ENCODE data around the gene PHACTR1.
A peak's percentile ranks its signal among the peaks of the same experiment; 100 is the strongest.
"Not testable (repeated sequence)": the region's sequence is repeated elsewhere in the genome, so short reads cannot be mapped to it uniquely, and the experiment has no call there.

Gene PHACTR1

DNA sequence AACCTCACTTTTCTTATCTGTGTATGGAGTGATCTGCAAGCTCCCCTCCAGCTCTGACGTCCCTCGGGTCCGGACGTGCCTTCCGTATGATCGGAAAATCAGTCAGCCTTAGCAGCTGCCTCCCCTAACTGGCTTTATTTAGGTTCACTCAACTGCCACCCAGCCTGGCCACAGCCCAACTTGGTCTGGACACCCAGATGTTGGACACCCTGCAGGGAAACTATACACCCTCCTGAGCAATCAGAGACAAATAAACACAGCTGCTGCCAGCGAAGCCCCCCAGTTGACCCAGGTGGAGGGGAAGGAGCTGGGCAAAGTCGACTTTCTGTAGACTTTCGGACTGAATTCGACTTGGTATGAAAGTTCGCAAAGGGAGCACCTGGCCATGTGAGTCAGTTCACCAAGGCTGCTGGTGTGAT lies 582.8 kb downstream of the PHACTR1 start:
- no peak for DNase-seq

- no peak for DNase-seq
Observed at GRCh38 chr6:13299918-13300317, 583.4 kb downstream of the PHACTR1 start.

- DNase-seq = no peak
Observed at GRCh38 chr6:13300643-13301590, 584.4 kb downstream of the PHACTR1 start.

DNA sequence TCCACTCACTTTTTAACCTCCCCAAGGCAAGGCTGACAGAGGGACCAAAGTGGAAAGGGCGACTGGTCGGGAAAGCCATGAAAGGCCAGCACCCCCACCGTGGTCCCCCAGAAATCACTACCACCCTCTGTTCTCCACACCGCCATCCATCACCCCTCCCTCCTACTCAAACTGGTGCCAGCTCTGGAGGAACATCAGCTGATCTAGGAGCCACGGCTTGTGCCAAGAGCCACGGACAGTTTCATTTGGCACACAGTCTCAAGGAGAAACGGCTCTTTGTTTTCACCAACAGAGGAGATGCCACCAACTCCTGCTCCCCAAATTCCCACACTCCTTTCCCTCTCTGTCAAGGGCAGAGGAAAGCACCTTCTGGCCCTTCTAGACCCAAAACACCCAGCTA lies 585.7 kb downstream of the PHACTR1 start:
- DNase-seq = no peak

DNA sequence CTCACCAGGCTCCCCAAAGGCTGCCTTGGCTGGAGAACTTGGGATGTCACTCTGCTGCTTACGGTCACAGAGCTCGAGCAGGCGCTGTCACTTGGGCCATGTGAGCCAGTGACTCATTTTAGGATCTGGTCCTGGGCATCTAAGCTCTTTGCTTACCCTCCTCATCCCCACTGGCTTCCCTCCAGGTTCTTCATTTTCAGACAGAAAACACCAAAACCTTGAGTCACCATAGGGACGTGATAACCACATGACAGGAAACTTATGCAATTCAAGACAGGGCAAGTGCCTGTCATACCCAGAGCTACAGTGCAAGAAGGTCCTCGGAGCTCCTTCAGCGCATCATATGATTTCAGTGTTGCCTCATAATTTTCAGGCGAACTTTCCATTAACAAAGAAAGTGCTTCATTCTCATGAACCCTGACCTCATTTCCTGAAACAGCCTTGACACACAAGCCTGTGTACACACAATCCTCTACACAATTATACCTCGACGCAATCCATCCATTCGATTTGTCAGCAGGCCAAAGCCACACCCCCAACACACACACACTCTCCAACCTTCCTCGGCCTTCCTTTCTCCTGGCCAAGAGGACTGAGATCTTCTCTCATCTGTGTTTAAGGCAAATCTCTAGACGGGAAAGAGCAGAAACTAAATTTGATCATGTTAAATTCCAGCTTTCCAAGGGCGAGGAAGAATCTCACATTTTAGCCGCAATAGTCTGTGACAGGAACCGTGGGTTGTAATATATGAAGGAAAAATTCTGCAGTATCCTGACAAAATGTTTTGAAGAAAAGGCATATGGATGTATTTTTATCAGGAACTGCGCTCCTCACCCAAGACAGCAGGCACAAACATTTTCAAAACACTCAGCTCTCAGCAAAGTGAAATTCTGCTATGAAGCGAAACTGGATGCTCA lies 586.4 kb downstream of the PHACTR1 start:
- peak; percentile 39 for DNase-seq

GRCh38 chr6:13303668-13304017 lies 587.1 kb downstream of the PHACTR1 start:
- DNase-seq = peak; percentile 73

- DNase-seq = no peak
Observed at GRCh38 chr6:13304101-13304500, 587.5 kb downstream of the PHACTR1 start.

GRCh38 chr6:13304580-13305260 lies 588.2 kb downstream of the PHACTR1 start:
- DNase-seq = no peak

DNA sequence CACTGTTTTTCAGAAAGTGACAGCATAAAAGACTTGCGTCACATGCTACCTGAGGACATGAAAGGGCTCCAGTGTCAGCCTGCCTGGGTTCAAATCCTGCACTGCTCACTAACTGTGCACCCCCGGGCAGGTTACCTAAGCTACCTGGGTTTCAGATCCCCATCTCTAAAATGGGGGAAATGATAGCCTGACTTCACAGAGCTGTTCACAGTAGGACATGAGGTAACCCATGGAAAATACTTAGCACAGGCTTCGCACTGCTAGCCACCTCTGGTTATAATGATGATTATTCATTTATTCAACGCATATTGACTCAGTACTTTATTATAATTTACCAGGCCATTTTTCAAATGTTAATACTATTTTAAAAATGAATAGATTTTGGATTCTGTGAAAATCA lies 588.7 kb downstream of the PHACTR1 start:
- DNase-seq = no peak

- no peak for DNase-seq
Observed at GRCh38 chr6:13305791-13306190, 589.2 kb downstream of the PHACTR1 start.

GRCh38 chr6:13307508-13307995 lies 591.0 kb downstream of the PHACTR1 start:
- no peak for DNase-seq

DNA sequence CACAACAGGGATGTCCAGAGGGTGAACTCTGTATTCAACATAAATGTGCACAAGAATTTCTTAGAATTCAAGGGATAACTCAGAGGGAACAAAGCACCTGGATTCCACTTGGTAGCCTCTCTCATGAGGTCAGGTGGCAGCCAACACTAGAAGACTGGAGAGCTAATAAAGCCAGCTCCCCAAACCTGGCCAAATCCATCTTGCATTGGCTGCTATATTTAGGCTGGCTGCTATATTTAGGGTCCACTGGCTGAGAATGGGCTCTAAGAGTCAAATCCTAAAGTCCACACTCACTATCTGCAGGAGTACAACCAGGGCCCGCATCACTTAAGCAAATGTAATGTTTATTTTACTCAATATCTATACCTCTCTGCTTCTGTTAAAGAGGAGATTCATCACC lies 591.8 kb downstream of the PHACTR1 start:
- no peak for DNase-seq

- no peak for DNase-seq
Observed at GRCh38 chr6:13311155-13311554, 594.6 kb downstream of the PHACTR1 start.

DNA sequence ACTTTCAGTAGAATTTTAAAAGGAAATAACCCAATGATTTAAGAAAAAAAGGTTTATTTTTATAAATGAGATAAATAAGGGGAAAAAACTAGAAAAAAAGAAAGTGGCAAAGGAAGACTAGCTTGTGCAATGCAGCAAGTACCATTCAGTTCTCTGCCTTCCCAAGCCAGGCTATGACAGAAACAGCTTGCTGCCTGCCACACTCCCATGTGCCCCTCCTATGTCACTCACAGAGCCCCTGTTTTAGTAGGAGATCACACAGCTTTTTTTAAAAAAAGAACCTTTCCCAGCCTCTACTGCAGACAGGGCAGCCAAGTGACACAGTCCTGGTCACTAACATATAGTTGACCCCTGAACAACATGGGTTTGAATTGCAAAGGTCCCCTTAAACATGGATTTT lies 598.2 kb downstream of the PHACTR1 start:
- no peak for DNase-seq

GRCh38 chr6:13315896-13316295 lies 599.3 kb downstream of the PHACTR1 start:
- DNase-seq = no peak

DNA sequence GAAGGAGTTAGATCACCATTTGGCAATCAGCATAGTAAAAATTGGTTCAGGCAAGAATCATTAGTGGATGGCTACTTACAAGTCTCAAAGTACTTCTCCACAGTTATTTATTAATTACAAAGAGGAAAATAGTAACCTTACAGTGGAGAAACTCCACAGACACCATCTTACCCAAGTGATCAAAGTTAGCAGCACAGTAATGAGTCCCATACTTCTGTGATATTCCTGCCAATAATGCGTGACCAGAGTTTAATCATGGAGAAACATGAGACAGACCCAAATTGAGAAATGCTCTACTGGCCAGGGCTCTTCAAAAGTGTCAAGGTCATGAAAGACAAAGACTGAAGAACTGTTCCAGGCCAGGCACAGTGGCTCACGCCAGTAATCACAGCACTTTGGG lies 602.3 kb downstream of the PHACTR1 start:
- no peak for DNase-seq

DNA sequence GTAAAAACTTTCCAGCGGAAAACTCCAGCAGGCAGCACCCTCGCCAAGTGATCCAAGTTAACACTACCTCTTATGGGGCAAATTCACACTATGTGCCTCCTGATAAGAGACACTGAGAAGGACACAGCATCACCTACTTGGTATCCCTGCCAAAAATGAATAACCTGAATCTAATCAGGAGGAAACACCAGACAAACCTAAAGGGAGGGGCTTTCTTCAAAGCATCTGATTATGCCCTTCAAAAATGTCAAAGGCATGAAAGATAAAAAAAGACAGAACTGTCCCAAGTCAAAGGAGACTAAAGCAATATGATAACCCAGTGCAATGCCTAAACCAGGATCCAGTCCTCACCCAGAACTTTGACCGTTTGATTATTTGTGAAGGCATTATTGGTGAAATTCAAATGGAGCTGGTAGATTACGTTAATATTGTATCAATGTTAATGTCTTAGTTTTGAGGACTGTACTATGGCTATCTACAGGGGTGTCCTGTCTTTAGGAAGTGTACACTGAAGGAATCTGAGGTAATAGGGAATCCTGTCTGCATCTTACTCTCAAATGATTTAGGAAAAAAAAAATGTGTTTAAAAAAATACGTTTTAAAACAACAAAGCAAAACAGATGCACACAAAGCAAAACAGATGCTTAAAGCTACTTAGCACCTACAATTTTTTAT lies 603.5 kb downstream of the PHACTR1 start:
- DNase-seq = no peak

GRCh38 chr6:13326031-13326586 lies 609.5 kb downstream of the PHACTR1 start:
- not testable (repeated sequence) for DNase-seq

DNA sequence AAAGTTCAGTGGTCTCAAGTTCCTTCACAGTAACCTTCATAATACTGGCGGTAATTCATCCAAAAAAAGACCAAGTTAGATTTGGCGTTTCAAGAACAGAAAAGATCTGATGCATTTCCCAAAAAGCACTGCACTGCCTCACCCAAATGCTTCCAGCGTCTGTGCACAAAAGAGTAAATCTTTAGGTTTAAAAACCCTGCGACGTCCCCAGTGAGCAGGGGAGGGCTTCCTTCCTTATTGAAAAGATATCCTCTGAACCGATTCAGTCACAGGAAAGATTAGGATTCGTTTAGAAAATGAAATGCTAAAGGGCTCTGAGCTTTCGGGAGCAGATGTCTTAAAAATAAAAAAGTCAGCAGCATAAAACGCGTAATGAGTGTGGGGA lies 611.1 kb downstream of the PHACTR1 start:
- no peak for DNase-seq

DNA sequence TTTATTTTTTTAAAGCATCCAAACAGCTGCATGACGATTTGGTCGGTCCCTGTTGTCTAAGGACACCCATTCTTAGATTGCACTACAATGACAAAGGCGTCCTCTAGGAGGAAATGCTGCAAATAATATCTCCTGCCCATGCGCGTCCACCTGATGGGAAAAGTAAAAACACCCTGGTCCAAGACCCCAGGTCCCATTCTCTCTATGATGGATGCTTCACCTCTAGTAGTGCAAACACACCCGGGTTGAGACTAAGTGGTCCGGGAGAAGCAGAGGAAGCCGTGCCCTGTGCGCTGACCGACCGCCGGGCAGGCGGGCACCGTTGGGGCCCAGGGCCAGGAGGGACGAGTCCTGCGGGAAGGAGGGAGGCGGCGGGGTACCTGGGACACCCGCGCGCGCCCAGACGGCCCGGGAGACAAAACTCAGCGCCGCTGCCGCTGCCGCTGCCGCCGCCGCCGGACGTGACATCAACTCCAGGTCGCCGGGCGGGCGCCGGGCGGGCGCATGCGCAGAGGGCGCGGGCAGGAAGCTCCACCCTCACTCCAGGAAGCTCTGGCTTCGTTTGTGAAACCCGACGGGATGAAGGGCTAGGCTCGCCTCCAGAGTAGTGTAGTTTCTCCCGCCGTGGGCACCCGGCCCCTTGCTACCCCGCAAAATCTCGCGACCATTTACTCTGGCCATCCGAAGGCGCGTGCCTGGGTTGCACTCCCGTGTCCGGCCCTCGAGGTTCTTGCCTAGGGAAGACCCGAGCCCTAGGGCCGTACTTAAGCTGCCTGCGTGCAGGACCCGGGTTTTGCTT lies 611.7 kb downstream of the PHACTR1 start, which contains the start of gene TBC1D7:
Gene TBC1D7, minus strand, starts transcription at position 462 of the 799 bp plus-strand sequence. CDS start 1,639 bp downstream, outside the sequence.
- DNase-seq = peak; percentile 96

- DNase-seq = no peak
Observed at GRCh38 chr6:13328875-13329183, 612.3 kb downstream of the PHACTR1 start.
